WTC11 (cell line): Measurements from ENCODE around the gene ETV3. TPM values are rescaled to one million over a fixed set of nuclear protein-coding genes. Genes with fewer than 3 reads are reported as not detected.
A peak's percentile ranks its signal among the peaks of the same experiment; 100 is the strongest.

Experiments used
- ATAC-seq: fragments of 200-7000 bp; cut with Tn5 transposase; 2 replicates; pipeline ENCODE4 v1.10.0; 2021; ENCODE audit warnings: mild to moderate bottlenecking, moderate library complexity
- CTCF ChIA-PET: fragments of 300-600 bp; sonication (Branson Sonifier 250); formaldehyde crosslinking; loops from one replicate; lab custom pipeline; 2021; ENCODE audit warnings: antibody characterized with exemption; lab: Charles Lee
- POLR2A ChIA-PET: fragments of 350-600 bp; sonication (Branson Sonifier 250); formaldehyde crosslinking; loops from one replicate; lab custom pipeline; 2021; ENCODE audit warnings: antibody characterized with exemption; lab: Charles Lee
- DNase-seq: peaks from one replicate; pipeline ENCODE4 v3.0.0; 2021; ENCODE audit warnings: low spot score
- H3K27ac Mint-ChIP-seq: 2 replicates; pipeline ENCODE4 v1.8.0; 2021; ENCODE audit warnings: mixed read lengths
- H3K27me3 Mint-ChIP-seq: 2 replicates; pipeline ENCODE4 v1.8.0; 2021; ENCODE audit warnings: low read depth, mild to moderate bottlenecking, moderate library complexity, mixed read lengths
- H3K36me3 Mint-ChIP-seq: 2 replicates; pipeline ENCODE4 v1.8.0; 2021; ENCODE audit warnings: mixed read lengths
- H3K4me1 Mint-ChIP-seq: 2 replicates; pipeline ENCODE4 v1.8.0; 2022; ENCODE audit warnings: mixed read lengths
- H3K4me3 Mint-ChIP-seq: 2 replicates; pipeline ENCODE4 v1.8.0; 2021; ENCODE audit warnings: mild to moderate bottlenecking, moderate library complexity, mixed read lengths
- H3K9me3 Mint-ChIP-seq: 2 replicates; pipeline ENCODE4 v1.8.0; 2021; ENCODE audit warnings: mixed read lengths
- CREB1 ChIP-seq: sonication (generic); formaldehyde crosslinking; IDR thresholded peaks from 2 replicates; pipeline ENCODE4 v1.8.0; 2023; ENCODE audit warnings: mild to moderate bottlenecking, missing genetic modification reagents
- CREM ChIP-seq: sonication (generic); formaldehyde crosslinking; IDR thresholded peaks from 2 replicates; pipeline ENCODE4 v1.8.1; 2022; ENCODE audit warnings: mild to moderate bottlenecking, missing genetic modification reagents, moderate library complexity
- ETV6 ChIP-seq: sonication (generic); formaldehyde crosslinking; IDR thresholded peaks from 2 replicates; pipeline ENCODE4 v1.8.1; 2022; ENCODE audit warnings: mild to moderate bottlenecking, missing genetic modification reagents
- FOXJ3 ChIP-seq: sonication (generic); formaldehyde crosslinking; IDR thresholded peaks from 2 replicates; pipeline ENCODE4 v1.9.0; 2021; ENCODE audit warnings: missing genetic modification reagents, mild to moderate bottlenecking, borderline replicate concordance
- GRHL2 ChIP-seq: fragments of 250-450 bp; sonication (Bioruptor Pico); IDR thresholded peaks from 2 replicates; pipeline ENCODE4 v1.8.0; 2022; ENCODE audit warnings: mild to moderate bottlenecking, moderate library complexity; ENCODE audit not compliant: insufficient replicate concordance, severe bottlenecking
- HMGA2 ChIP-seq: fragments of 250-450 bp; sonication (Bioruptor Pico); IDR thresholded peaks from 2 replicates; pipeline ENCODE4 v1.4.0; 2021; ENCODE audit warnings: mild to moderate bottlenecking, moderate library complexity
- JUN ChIP-seq: sonication (generic); formaldehyde crosslinking; IDR thresholded peaks from 2 replicates; pipeline ENCODE4 v1.8.0; 2023; ENCODE audit warnings: mild to moderate bottlenecking, missing genetic modification reagents
- TCF7 ChIP-seq: sonication (generic); formaldehyde crosslinking; IDR thresholded peaks from 2 replicates; pipeline ENCODE4 v1.8.0; 2022; ENCODE audit warnings: mild to moderate bottlenecking, low read depth, missing genetic modification reagents, moderate library complexity
- ZNF671 ChIP-seq: fragments of 250-450 bp; sonication (Bioruptor Pico); IDR thresholded peaks from 2 replicates; pipeline ENCODE4 v1.8.0; 2021; ENCODE audit warnings: mild to moderate bottlenecking
- total RNA-seq: library from RNA; stranded (reverse); gene quantifications from 3 replicates; pipeline ENCODE4 v1.2.3, GENCODE V29; 2021
- TF ChIP-seq, protein P1 (sequence below): sonication (generic); formaldehyde crosslinking; IDR thresholded peaks from 2 replicates; pipeline ENCODE4 v1.8.1; 2022; ENCODE audit warnings: low read depth, missing genetic modification reagents, borderline replicate concordance
- TF ChIP-seq, protein P2 (sequence below): fragments of 250-450 bp; sonication (Bioruptor Pico); conservative IDR thresholded peaks from 2 replicates; pipeline ENCODE4 v1.9.0; 2021; ENCODE audit warnings: mild to moderate bottlenecking
- TF ChIP-seq, protein P3 (sequence below): sonication (generic); formaldehyde crosslinking; IDR thresholded peaks from 2 replicates; pipeline ENCODE4 v1.8.1; 2023; ENCODE audit warnings: mild to moderate bottlenecking, missing genetic modification reagents
- TF ChIP-seq, protein P4 (sequence below): sonication (generic); formaldehyde crosslinking; IDR thresholded peaks from 2 replicates; pipeline ENCODE4 v1.8.1; 2022; ENCODE audit warnings: low read depth, mild to moderate bottlenecking, moderate library complexity, missing genetic modification reagents, borderline replicate concordance
- TF ChIP-seq, protein P5 (sequence below): fragments of 250-450 bp; sonication (Bioruptor Pico); IDR thresholded peaks from 2 replicates; pipeline ENCODE4 v1.9.0; 2021; ENCODE audit warnings: mild to moderate bottlenecking, borderline replicate concordance
- TF ChIP-seq, protein P6 (sequence below): sonication (generic); formaldehyde crosslinking; IDR thresholded peaks from 2 replicates; pipeline ENCODE4 v1.8.0; 2022; ENCODE audit warnings: mild to moderate bottlenecking, missing genetic modification reagents

The ETV3 gene
- total RNA-seq, 1 experiment from 2014 or later = 26.0 TPM

DNA sequence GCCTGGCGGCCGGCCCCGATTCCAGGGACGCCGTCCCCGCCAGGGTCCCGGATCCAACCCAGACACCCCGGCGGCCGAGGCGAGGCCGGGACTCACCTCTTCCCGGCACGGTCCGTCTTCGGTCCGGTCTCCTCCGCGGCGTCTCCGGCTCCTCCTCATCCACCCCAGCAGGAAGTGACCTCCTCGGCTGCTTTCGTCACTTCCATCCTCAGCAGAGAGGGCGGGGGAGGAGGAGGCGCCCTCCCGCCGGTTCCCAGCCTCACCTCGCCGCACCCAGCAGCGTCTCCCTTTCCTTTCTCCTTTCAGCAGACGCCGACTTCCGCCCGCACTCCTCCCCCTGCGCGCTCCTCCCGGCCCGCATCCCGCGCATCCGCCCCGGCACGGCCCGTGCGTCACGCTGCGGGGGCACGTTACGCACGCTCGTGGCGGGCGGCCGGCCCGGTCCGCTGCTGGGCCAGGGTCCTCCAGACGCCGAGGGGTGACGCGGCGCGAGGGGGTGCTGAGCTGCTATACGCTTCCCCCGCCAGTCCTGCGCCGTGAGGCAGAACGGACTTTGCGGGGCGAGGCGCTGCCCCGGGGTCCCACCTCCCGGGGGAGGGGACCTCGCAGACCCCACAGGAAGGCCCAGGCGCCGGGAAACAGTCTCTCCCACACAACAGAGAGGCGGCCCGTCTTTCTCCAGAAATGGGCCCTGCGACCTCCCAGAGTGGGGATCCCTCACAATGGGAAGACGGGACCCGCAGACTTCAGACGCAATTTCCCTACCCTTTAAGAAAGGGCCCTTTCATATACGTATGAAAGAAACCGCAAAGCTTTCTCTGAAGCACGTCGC, at the start of gene ETV3 (continued):
- TF ChIP-seq, protein P1, sequence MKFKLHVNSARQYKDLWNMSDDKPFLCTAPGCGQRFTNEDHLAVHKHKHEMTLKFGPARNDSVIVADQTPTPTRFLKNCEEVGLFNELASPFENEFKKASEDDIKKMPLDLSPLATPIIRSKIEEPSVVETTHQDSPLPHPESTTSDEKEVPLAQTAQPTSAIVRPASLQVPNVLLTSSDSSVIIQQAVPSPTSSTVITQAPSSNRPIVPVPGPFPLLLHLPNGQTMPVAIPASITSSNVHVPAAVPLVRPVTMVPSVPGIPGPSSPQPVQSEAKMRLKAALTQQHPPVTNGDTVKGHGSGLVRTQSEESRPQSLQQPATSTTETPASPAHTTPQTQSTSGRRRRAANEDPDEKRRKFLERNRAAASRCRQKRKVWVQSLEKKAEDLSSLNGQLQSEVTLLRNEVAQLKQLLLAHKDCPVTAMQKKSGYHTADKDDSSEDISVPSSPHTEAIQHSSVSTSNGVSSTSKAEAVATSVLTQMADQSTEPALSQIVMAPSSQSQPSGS = no peak
- peak; percentile 90 for TF ChIP-seq ETV6 (CRISPR knock-in tag)
- TF ChIP-seq, protein P2, sequence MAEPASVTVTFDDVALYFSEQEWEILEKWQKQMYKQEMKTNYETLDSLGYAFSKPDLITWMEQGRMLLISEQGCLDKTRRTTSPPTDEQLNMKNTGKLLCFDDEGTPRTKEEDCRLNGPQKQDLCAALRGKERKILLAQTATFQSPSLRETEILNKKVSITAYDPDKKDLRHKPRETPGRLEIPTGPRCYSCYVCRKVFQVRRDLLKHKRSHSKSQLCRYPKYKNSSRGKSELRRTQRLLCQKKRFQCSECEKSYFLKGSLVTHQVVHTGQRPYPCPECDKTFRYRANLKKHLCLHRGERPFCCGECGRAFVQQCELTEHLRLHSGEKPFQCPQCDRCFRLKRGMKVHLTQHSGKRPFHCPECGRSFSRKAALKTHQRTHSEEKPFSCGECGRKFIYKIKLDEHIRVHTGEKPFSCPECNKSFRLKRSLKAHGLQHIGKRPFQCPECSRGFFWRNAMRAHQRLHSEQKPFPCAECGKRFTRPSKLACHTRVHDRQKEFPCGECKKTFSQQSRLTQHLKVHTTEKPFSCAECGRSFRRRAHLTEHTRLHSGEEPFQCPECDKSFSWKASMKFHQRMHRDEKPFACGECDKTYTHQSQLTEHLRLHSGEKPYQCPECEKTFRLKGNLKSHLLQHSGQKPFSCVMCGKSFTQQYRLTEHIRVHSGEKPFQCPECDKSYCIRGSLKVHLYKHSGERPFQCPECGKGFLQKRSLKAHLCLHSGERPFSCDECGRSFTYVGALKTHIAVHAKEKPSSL (CRISPR knock-in tag) = no peak

DNA sequence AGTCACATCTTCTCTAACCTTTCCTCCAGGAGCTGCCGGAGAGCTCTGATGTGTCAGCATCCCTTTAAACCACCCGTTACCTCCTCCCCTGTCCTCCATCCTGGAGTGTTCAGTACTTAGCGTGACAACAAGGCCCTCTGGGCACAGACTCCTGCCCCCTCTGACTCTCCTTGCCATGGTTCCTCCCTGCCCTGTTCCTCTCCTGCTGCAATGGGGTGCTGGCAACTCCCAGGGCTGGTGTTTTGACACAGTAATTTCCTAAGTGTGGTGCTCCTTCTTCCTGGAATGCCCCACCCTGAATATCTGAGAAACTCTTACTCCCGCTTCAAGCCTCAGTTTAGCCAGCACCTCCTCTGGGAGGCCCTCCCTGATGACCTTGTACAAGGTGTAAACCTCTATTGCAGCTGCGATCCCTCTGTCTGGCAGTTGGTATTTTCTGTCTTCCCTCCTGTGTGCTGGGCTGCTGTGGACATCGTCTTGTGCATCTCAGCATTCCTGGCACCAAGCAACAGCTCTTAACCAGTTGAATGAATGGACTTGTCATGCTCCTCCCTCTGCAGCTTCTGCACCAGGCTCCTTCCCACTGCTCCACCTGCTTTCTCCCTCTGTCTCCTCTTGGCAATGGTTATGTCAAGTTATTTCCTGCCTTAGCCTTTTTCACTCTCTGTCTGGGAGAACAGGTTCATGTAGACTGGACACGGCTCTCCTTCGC, 48.2 kb upstream of the ETV3 start:
- H3K27me3 Mint-ChIP-seq = no peaks in the 10 kb centered on the region
- peaks cover 6% of the 10 kb centered on the region for H3K4me1 Mint-ChIP-seq
- no peak for TF ChIP-seq CREM (CRISPR knock-in tag)
- TF ChIP-seq, protein P3, sequence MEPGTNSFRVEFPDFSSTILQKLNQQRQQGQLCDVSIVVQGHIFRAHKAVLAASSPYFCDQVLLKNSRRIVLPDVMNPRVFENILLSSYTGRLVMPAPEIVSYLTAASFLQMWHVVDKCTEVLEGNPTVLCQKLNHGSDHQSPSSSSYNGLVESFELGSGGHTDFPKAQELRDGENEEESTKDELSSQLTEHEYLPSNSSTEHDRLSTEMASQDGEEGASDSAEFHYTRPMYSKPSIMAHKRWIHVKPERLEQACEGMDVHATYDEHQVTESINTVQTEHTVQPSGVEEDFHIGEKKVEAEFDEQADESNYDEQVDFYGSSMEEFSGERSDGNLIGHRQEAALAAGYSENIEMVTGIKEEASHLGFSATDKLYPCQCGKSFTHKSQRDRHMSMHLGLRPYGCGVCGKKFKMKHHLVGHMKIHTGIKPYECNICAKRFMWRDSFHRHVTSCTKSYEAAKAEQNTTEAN = no peak
- no peak for TF ChIP-seq CREB1
- TF ChIP-seq ETV6 (CRISPR knock-in tag) = no peak
- no peak for ATAC-seq
- POLR2A ChIA-PET = no interaction called here
- DNase-seq = no peak
- CTCF ChIA-PET = interaction anchor here (1.0 to 1.8 kb wide), 4 partner anchors 9 to 30 kb away, joined by 3 to 6 read pairs (median 5); no protein-coding TSS in a partner anchor
- no peak overlapping the region for H3K27ac Mint-ChIP-seq
- H3K9me3 Mint-ChIP-seq = no peaks in the 10 kb centered on the region
- H3K4me3 Mint-ChIP-seq = no peak overlapping the region
- H3K36me3 Mint-ChIP-seq = no peaks in the 10 kb centered on the region

DNA sequence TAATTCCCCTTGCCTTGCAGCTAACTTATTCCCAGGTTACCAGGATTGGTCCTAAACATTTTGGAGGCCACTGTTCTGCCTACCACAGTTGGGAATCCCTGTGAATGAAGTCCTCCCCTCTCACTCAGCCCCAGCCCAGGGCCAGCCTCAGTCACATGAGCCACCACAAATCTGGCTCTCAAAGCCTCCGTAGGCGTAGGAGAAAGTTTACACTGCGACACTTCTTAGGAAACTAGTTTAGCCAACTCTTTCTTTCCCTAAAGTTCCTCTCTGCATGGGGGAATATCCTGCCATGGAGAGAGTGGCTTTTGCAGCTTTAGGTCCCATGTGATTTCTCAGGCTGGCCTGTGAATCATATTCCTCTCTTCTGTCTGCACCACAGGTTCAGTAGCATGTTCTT, 45.7 kb upstream of the ETV3 start:
- no peaks in the 10 kb centered on the region for H3K9me3 Mint-ChIP-seq
- no peak for ATAC-seq
- DNase-seq = no peak
- no peak overlapping the region for H3K4me3 Mint-ChIP-seq
- ChIA-PET CTCF (interaction anchor here (1.2 to 2.6 kb wide), 4 partner anchors 10 to 94 kb away, joined by 3 to 9 read pairs (median 4); no protein-coding TSS in a partner anchor), POLR2A (no interaction called here)
- H3K27me3 Mint-ChIP-seq = no peaks in the 10 kb centered on the region
- no peaks in the 10 kb centered on the region for H3K36me3 Mint-ChIP-seq
- peaks cover 17% of the 10 kb centered on the region for H3K4me1 Mint-ChIP-seq
- H3K27ac Mint-ChIP-seq = no peak overlapping the region
- TF ChIP-seq, protein P4, sequence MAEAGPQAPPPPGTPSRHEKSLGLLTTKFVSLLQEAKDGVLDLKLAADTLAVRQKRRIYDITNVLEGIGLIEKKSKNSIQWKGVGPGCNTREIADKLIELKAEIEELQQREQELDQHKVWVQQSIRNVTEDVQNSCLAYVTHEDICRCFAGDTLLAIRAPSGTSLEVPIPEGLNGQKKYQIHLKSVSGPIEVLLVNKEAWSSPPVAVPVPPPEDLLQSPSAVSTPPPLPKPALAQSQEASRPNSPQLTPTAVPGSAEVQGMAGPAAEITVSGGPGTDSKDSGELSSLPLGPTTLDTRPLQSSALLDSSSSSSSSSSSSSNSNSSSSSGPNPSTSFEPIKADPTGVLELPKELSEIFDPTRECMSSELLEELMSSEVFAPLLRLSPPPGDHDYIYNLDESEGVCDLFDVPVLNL (CRISPR knock-in tag) = no peak
- TF ChIP-seq GRHL2 (CRISPR knock-in tag) (no peak), TCF7 (CRISPR knock-in tag) (no peak), HMGA2 (no peak), ZNF671 (CRISPR knock-in tag) (no peak), JUN (no peak), FOXJ3 (no peak)
- TF ChIP-seq, protein P5, sequence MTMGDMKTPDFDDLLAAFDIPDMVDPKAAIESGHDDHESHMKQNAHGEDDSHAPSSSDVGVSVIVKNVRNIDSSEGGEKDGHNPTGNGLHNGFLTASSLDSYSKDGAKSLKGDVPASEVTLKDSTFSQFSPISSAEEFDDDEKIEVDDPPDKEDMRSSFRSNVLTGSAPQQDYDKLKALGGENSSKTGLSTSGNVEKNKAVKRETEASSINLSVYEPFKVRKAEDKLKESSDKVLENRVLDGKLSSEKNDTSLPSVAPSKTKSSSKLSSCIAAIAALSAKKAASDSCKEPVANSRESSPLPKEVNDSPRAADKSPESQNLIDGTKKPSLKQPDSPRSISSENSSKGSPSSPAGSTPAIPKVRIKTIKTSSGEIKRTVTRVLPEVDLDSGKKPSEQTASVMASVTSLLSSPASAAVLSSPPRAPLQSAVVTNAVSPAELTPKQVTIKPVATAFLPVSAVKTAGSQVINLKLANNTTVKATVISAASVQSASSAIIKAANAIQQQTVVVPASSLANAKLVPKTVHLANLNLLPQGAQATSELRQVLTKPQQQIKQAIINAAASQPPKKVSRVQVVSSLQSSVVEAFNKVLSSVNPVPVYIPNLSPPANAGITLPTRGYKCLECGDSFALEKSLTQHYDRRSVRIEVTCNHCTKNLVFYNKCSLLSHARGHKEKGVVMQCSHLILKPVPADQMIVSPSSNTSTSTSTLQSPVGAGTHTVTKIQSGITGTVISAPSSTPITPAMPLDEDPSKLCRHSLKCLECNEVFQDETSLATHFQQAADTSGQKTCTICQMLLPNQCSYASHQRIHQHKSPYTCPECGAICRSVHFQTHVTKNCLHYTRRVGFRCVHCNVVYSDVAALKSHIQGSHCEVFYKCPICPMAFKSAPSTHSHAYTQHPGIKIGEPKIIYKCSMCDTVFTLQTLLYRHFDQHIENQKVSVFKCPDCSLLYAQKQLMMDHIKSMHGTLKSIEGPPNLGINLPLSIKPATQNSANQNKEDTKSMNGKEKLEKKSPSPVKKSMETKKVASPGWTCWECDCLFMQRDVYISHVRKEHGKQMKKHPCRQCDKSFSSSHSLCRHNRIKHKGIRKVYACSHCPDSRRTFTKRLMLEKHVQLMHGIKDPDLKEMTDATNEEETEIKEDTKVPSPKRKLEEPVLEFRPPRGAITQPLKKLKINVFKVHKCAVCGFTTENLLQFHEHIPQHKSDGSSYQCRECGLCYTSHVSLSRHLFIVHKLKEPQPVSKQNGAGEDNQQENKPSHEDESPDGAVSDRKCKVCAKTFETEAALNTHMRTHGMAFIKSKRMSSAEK = no peak
- TF ChIP-seq, protein P6, sequence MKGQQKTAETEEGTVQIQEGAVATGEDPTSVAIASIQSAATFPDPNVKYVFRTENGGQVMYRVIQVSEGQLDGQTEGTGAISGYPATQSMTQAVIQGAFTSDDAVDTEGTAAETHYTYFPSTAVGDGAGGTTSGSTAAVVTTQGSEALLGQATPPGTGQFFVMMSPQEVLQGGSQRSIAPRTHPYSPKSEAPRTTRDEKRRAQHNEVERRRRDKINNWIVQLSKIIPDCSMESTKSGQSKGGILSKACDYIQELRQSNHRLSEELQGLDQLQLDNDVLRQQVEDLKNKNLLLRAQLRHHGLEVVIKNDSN (CRISPR knock-in tag) = no peak
- TF ChIP-seq, protein P3 = no peak
